MCF 10A (cell line): ENCODE results near the gene TMEM9. TPM values are rescaled to one million over a fixed set of nuclear protein-coding genes. Genes with fewer than 3 reads are reported as not detected.

Experiments
- BruUV-seq: library from RNA; stranded (reverse); fragments of 400-500 nt; replicated peaks from 2 replicates; lab custom pipeline; 2021; lab: Mats Ljungman, UMichigan
- CTCF ChIA-PET: fragments of 300-600 bp; sonication (Branson Sonifier 250); formaldehyde crosslinking; extraction: SDS; loops from one replicate; lab custom pipeline; 2021; ENCODE audit warnings: antibody characterized with exemption, inconsistent platforms; lab: Yijun Ruan, JAX
- POLR2A ChIA-PET: fragments of 300-600, 350-650 bp; sonication (Branson Sonifier 250); formaldehyde crosslinking; extraction: SDS; loops from one replicate; lab custom pipeline; 2020; ENCODE audit warnings: antibody characterized with exemption, inconsistent platforms; lab: Yijun Ruan, JAX
- DNase-seq: peaks from one replicate; pipeline ENCODE4 v3.0.0-alpha.2; 2018; ENCODE audit not compliant: unreplicated experiment
- H3K27ac Mint-ChIP-seq: one replicate; pipeline ENCODE4 v1.8.0; 2022; ENCODE audit warnings: mild to moderate bottlenecking, low read depth, mixed read lengths; ENCODE audit not compliant: unreplicated experiment
- H3K27me3 Mint-ChIP-seq: one replicate; pipeline ENCODE4 v1.8.0; 2022; ENCODE audit warnings: mixed read lengths; ENCODE audit not compliant: insufficient read depth, unreplicated experiment
- H3K36me3 Mint-ChIP-seq: one replicate; pipeline ENCODE4 v1.8.0; 2022; ENCODE audit warnings: mild to moderate bottlenecking, moderate library complexity, mixed read lengths; ENCODE audit not compliant: insufficient read depth, unreplicated experiment
- H3K4me1 Mint-ChIP-seq: one replicate; pipeline ENCODE4 v1.8.0; 2022; ENCODE audit warnings: mixed read lengths; ENCODE audit not compliant: insufficient read depth, unreplicated experiment
- H3K4me3 Mint-ChIP-seq: one replicate; pipeline ENCODE4 v1.8.0; 2022; ENCODE audit warnings: mild to moderate bottlenecking, moderate library complexity, mixed read lengths; ENCODE audit not compliant: unreplicated experiment
- H3K9me3 Mint-ChIP-seq: one replicate; pipeline ENCODE4 v1.8.0; 2022; ENCODE audit warnings: mixed read lengths; ENCODE audit not compliant: unreplicated experiment
- CTCF ChIP-seq: fragments of 200-600 bp; IDR thresholded peaks from one replicate; pipeline ENCODE4 v1.8.0; 2022; ENCODE audit warnings: antibody characterized with exemption, mild to moderate bottlenecking; ENCODE audit not compliant: unreplicated experiment
- intact Hi-C: fragments of 100-400 bp; cut with micrococcal nuclease; formaldehyde crosslinking; loops from 2 replicates; pipeline ENCODE4 v1.14.1; 2022
- total RNA-seq: library from RNA; stranded (reverse); gene quantifications from 2 replicates; pipeline ENCODE4 v1.2.3, GENCODE V29; 2022

TMEM9 gene
- total RNA-seq, 1 experiment from 2014 or later = 67.2 TPM

- Mint-ChIP-seq H3K27ac (no peak overlapping the region), H3K36me3 (no peaks in the 10 kb centered on the region), H3K4me3 (no peak overlapping the region), H3K27me3 (no peaks in the 10 kb centered on the region), H3K4me1 (no peaks in the 10 kb centered on the region), H3K9me3 (no peaks in the 10 kb centered on the region)
- TF ChIP-seq CTCF = no peak
- intact Hi-C loops = loop anchor here (5.0 to 10.0 kb wide), 2 partner anchors 36 to 218 kb away; partner anchors contain the start of gene INAVA
- BruUV-seq = no TSS peak
- no peak for DNase-seq
- ChIA-PET CTCF (interaction anchor here (0.7 to 5.3 kb wide), 34 partner anchors 10 to 554 kb away, joined by 3 to 92 read pairs (median 4); partner anchors contain the start of genes ASCL5 and IGFN1), POLR2A (no interaction called here)
These were observed 41.3 kb downstream of the TMEM9 start for GRCh38 chr1:201112926-201113325.

DNA sequence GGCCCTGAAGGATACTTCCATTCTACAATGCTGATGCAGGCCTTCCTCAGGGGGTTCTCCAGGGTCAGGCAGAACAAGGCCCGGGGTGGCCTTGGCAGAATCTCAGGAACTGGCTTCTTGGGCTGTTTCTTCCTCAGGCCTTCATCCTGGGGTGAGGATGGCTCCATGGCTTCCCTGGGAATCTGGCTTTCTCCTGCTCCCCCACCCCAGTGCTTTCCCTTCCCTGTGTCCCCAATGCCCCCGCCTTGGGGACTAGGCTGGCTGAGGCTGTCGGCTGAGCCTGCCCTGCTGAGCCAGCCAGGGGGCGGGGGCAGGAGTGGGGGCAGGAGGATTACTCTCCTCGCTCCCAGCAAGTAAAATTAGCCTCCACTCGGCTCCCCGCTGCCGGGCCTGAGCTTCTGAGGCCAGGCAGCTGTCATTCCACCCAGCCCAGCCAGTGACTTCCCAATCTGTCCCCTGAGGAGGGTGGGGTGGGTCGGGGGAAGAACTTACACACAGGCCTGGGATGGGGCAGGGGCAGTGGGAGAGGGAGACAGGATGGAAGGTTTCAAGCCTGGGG, 42.0 kb downstream of the TMEM9 start, which contains the start of gene CACNA1S:
TSS of gene CACNA1S (minus strand) at position 254 of the 559 bp plus-strand sequence. CDS start at position 167, 87 bp downstream.
- no peaks in the 10 kb centered on the region for H3K9me3 Mint-ChIP-seq
- TF ChIP-seq CTCF = no peak
- intact Hi-C loops = loop anchor here (5.0 to 10.0 kb wide), 2 partner anchors 35 to 217 kb away; partner anchors contain the start of gene INAVA
- H3K4me3 Mint-ChIP-seq = no peak within 1 kb of the TSS
- DNase-seq = no peak
- H3K27ac Mint-ChIP-seq = no peak within 1 kb of the TSS
- POLR2A ChIA-PET = interaction anchor here (1.0 kb wide), 1 partner anchor 11 kb away, joined by 3 read pairs; no protein-coding TSS in a partner anchor
- no peaks in the 10 kb centered on the region for H3K36me3 Mint-ChIP-seq
- H3K4me1 Mint-ChIP-seq = no peaks in the 10 kb centered on the region
- BruUV-seq = no TSS peak
- CTCF ChIA-PET = interaction anchor here (0.5 to 5.3 kb wide), 12 partner anchors 10 to 554 kb away, joined by 3 to 92 read pairs (median 10); partner anchors contain the start of gene IGFN1
- no peaks in the 10 kb centered on the region for H3K27me3 Mint-ChIP-seq

DNA sequence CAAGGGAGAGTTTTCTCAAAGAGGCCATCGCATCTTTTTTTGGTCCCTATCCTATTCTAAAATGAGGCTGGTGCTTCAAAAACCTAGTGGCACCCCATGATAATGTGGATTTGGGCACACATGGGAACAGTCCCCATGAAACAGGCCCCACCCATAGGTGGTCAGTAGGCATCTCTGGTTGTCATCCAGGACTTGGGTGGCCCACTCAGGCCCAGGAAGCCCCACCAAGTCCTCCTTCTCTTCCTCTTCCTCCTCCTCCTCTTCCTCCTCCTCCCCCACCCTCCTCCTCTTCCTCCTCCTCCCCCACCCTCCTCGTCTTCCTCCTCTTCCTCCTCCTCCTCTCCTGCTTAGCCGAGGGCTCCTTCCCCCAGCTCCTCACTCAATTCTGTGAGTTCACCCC, 42.6 kb downstream of the TMEM9 start:
- no peak for DNase-seq
- Mint-ChIP-seq H3K4me3 (no peak overlapping the region), H3K36me3 (no peaks in the 10 kb centered on the region), H3K27me3 (no peaks in the 10 kb centered on the region), H3K27ac (no peak overlapping the region), H3K9me3 (no peaks in the 10 kb centered on the region), H3K4me1 (no peaks in the 10 kb centered on the region)
- ChIA-PET CTCF (interaction anchor here (0.7 to 4.8 kb wide), 7 partner anchors 13 to 553 kb away, joined by 3 to 92 read pairs (median 6); no protein-coding TSS in a partner anchor), POLR2A (interaction anchor here (1.0 kb wide), 1 partner anchor 11 kb away, joined by 3 read pairs; no protein-coding TSS in a partner anchor)
- BruUV-seq = no TSS peak
- no peak for TF ChIP-seq CTCF
- intact Hi-C loops = loop anchor here (5.0 to 10.0 kb wide), 2 partner anchors 34 to 217 kb away; partner anchors contain the start of gene INAVA

- ChIA-PET CTCF (interaction anchor here (0.7 to 4.8 kb wide), 7 partner anchors 13 to 553 kb away, joined by 3 to 92 read pairs (median 5); no protein-coding TSS in a partner anchor), POLR2A (interaction anchor here (0.6 to 1.0 kb wide), 2 partner anchors 12 to 89 kb away, joined by 3 to 4 read pairs; no protein-coding TSS in a partner anchor)
- Mint-ChIP-seq H3K27me3 (no peaks in the 10 kb centered on the region), H3K4me3 (no peak overlapping the region), H3K36me3 (no peaks in the 10 kb centered on the region), H3K27ac (no peak overlapping the region), H3K9me3 (no peaks in the 10 kb centered on the region), H3K4me1 (no peaks in the 10 kb centered on the region)
- intact Hi-C loops = loop anchor here (5.0 to 10.0 kb wide), 2 partner anchors 34 to 216 kb away; partner anchors contain the start of gene INAVA
- DNase-seq = no peak
- no TSS peak for BruUV-seq
- no peak for TF ChIP-seq CTCF
These were observed 43.1 kb downstream of the TMEM9 start for GRCh38 chr1:201111156-201111555.
